ENCODE measurements around the gene CD226. TPM values are rescaled to one million over a fixed set of nuclear protein-coding genes. Genes with fewer than 3 reads are reported as not detected.
"Not testable (repeated sequence)": the region's sequence is repeated elsewhere in the genome, so short reads cannot be mapped to it uniquely, and the experiment has no call there.

Gene CD226
- total RNA-seq, 3 donors from 2014 or later, result 129 to 168 (median 129) TPM

GRCh38 chr18:69948256-69948655 is 583 bp upstream of the CD226 start:
- H3K9me3 Mint-ChIP-seq, result no peaks in the 10 kb centered on the region
- H3K4me1 Mint-ChIP-seq (ENCODE audit: low read depth), result peaks cover 54% of the 10 kb centered on the region
- no peak overlapping the region for H3K4me3 Mint-ChIP-seq
- no peak for DNase-seq
- ATAC-seq, result peak in 1 of 2 donors; percentile 9
- peaks cover 36% of the 10 kb centered on the region for H3K36me3 Mint-ChIP-seq (ENCODE audit: insufficient read depth)
- H3K27me3 Mint-ChIP-seq (ENCODE audit: low read depth), result no peaks in the 10 kb centered on the region

GRCh38 chr18:69946608-69947155 is 991 bp downstream of the CD226 start:
- no peaks in the 10 kb centered on the region for H3K27me3 Mint-ChIP-seq (ENCODE audit: low read depth)
- H3K4me3 Mint-ChIP-seq, result no peak overlapping the region
- H3K4me1 Mint-ChIP-seq (ENCODE audit: low read depth), result peaks cover 62% of the 10 kb centered on the region
- ATAC-seq (no peak), DNase-seq (no peak)
- H3K9me3 Mint-ChIP-seq, result peaks cover 12% of the 10 kb centered on the region
- H3K36me3 Mint-ChIP-seq (ENCODE audit: insufficient read depth), result peaks cover 47% of the 10 kb centered on the region

- peaks cover 15% of the 10 kb centered on the region for H3K9me3 Mint-ChIP-seq
- H3K27me3 Mint-ChIP-seq (ENCODE audit: low read depth), result no peaks in the 10 kb centered on the region
- no peak for DNase-seq
- H3K4me3 Mint-ChIP-seq, result no peak overlapping the region
- peak; percentile 47 to 61 for ATAC-seq
- H3K4me1 Mint-ChIP-seq (ENCODE audit: low read depth), result peaks cover 66% of the 10 kb centered on the region
- H3K36me3 Mint-ChIP-seq (ENCODE audit: insufficient read depth), result peaks cover 52% of the 10 kb centered on the region
These were observed 2.2 kb downstream of the CD226 start for GRCh38 chr18:69945220-69946114.

GRCh38 chr18:69944436-69944835 is 3.2 kb downstream of the CD226 start:
- H3K27me3 Mint-ChIP-seq (ENCODE audit: low read depth), result no peaks in the 10 kb centered on the region
- H3K36me3 Mint-ChIP-seq (ENCODE audit: insufficient read depth), result peaks cover 62% of the 10 kb centered on the region
- peaks cover 24% of the 10 kb centered on the region for H3K9me3 Mint-ChIP-seq
- ATAC-seq (no peak), DNase-seq (no peak)
- no peak overlapping the region for H3K4me3 Mint-ChIP-seq
- H3K4me1 Mint-ChIP-seq (ENCODE audit: low read depth), result peaks cover 77% of the 10 kb centered on the region

GRCh38 chr18:69943021-69943420 is 4.7 kb downstream of the CD226 start:
- Mint-ChIP-seq H3K36me3 (ENCODE audit: insufficient read depth) (peaks cover 72% of the 10 kb centered on the region), H3K4me3 (no peak overlapping the region), H3K9me3 (peaks cover 24% of the 10 kb centered on the region), H3K27me3 (ENCODE audit: low read depth) (no peaks in the 10 kb centered on the region), H3K4me1 (ENCODE audit: low read depth) (peaks cover 81% of the 10 kb centered on the region)
- DNase-seq (no peak), ATAC-seq (peak in 1 of 2 donors; percentile 21)

GRCh38 chr18:69941183-69941582 is 6.5 kb downstream of the CD226 start:
- H3K9me3 Mint-ChIP-seq, result peaks cover 24% of the 10 kb centered on the region
- no peak for DNase-seq
- H3K36me3 Mint-ChIP-seq (ENCODE audit: insufficient read depth), result peaks cover 81% of the 10 kb centered on the region
- H3K4me3 Mint-ChIP-seq, result no peak overlapping the region
- H3K4me1 Mint-ChIP-seq (ENCODE audit: low read depth), result peaks cover 67% of the 10 kb centered on the region
- no peak for ATAC-seq
- no peaks in the 10 kb centered on the region for H3K27me3 Mint-ChIP-seq (ENCODE audit: low read depth)

- peak; percentile 21 to 27 for ATAC-seq
- peaks cover 24% of the 10 kb centered on the region for H3K9me3 Mint-ChIP-seq
- peaks cover 54% of the 10 kb centered on the region for H3K4me1 Mint-ChIP-seq (ENCODE audit: low read depth)
- H3K4me3 Mint-ChIP-seq, result peak overlapping the region; percentile 42
- DNase-seq; H3K27me3 Mint-ChIP-seq (ENCODE audit: low read depth): not testable (repeated sequence)
- H3K36me3 Mint-ChIP-seq (ENCODE audit: insufficient read depth), result peaks cover 75% of the 10 kb centered on the region
These were observed 7.9 kb downstream of the CD226 start for GRCh38 chr18:69939812-69940211.

GRCh38 chr18:69936191-69936558 is 11.5 kb downstream of the CD226 start:
- peaks cover 23% of the 10 kb centered on the region for H3K4me1 Mint-ChIP-seq (ENCODE audit: low read depth)
- H3K36me3 Mint-ChIP-seq (ENCODE audit: insufficient read depth), result peaks cover 47% of the 10 kb centered on the region
- no peak overlapping the region for H3K4me3 Mint-ChIP-seq
- peaks cover 9% of the 10 kb centered on the region for H3K9me3 Mint-ChIP-seq
- DNase-seq (no peak), ATAC-seq (no peak)
- no peaks in the 10 kb centered on the region for H3K27me3 Mint-ChIP-seq (ENCODE audit: low read depth)

- Mint-ChIP-seq H3K9me3 (peaks cover 9% of the 10 kb centered on the region), H3K4me1 (ENCODE audit: low read depth) (peaks cover 21% of the 10 kb centered on the region)
- DNase-seq, result peak; percentile 79
These were observed 12.1 kb downstream of the CD226 start for GRCh38 chr18:69935319-69936190.

GRCh38 chr18:69934601-69935265 is 12.9 kb downstream of the CD226 start:
- H3K4me3 Mint-ChIP-seq, result no peak overlapping the region
- ATAC-seq (no peak), DNase-seq (no peak)
- H3K36me3 Mint-ChIP-seq (ENCODE audit: insufficient read depth), result peaks cover 49% of the 10 kb centered on the region
- H3K27me3 Mint-ChIP-seq (ENCODE audit: low read depth), result no peaks in the 10 kb centered on the region
- H3K9me3 Mint-ChIP-seq, result peaks cover 1% of the 10 kb centered on the region
- peaks cover 20% of the 10 kb centered on the region for H3K4me1 Mint-ChIP-seq (ENCODE audit: low read depth)

More at GRCh38 chr18:69935319-69936190, 12.1 kb downstream of the CD226 start:
- ATAC-seq, result peak; percentile 94 to 96
- Mint-ChIP-seq H3K36me3 (ENCODE audit: insufficient read depth) (peaks cover 49% of the 10 kb centered on the region), H3K4me3 (no peak overlapping the region), H3K27me3 (ENCODE audit: low read depth) (no peaks in the 10 kb centered on the region)

GRCh38 chr18:69929041-69929774 is 18.5 kb downstream of the CD226 start:
- H3K36me3 Mint-ChIP-seq (ENCODE audit: insufficient read depth), result peaks cover 53% of the 10 kb centered on the region
- H3K9me3 Mint-ChIP-seq, result no peaks in the 10 kb centered on the region
- no peak for ATAC-seq
- DNase-seq, result no peak
- peaks cover 47% of the 10 kb centered on the region for H3K4me1 Mint-ChIP-seq (ENCODE audit: low read depth)
- H3K27me3 Mint-ChIP-seq (ENCODE audit: low read depth), result no peaks in the 10 kb centered on the region
- H3K4me3 Mint-ChIP-seq, result no peak overlapping the region

GRCh38 chr18:69916412-69916811 is 31.3 kb downstream of the CD226 start:
- DNase-seq (no peak), ATAC-seq (peak in 1 of 2 donors; percentile 36)
- Mint-ChIP-seq H3K4me1 (ENCODE audit: low read depth) (peaks cover 61% of the 10 kb centered on the region), H3K27me3 (ENCODE audit: low read depth) (no peaks in the 10 kb centered on the region), H3K9me3 (no peaks in the 10 kb centered on the region), H3K36me3 (ENCODE audit: insufficient read depth) (peaks cover 40% of the 10 kb centered on the region), H3K4me3 (no peak overlapping the region)

GRCh38 chr18:69908838-69909237 is 38.8 kb downstream of the CD226 start:
- Mint-ChIP-seq H3K27me3 (ENCODE audit: low read depth) (no peaks in the 10 kb centered on the region), H3K4me1 (ENCODE audit: low read depth) (peaks cover 63% of the 10 kb centered on the region), H3K9me3 (no peaks in the 10 kb centered on the region), H3K36me3 (ENCODE audit: insufficient read depth) (peaks cover 48% of the 10 kb centered on the region), H3K4me3 (no peak overlapping the region)
- ATAC-seq, result peak in 1 of 2 donors; percentile 32
- DNase-seq, result no peak
